Measurements from ENCODE around the gene ELOVL5.
"Not testable (repeated sequence)": the region's sequence is repeated elsewhere in the genome, so short reads cannot be mapped to it uniquely, and the experiment has no call there.

Gene ELOVL5, protein sequence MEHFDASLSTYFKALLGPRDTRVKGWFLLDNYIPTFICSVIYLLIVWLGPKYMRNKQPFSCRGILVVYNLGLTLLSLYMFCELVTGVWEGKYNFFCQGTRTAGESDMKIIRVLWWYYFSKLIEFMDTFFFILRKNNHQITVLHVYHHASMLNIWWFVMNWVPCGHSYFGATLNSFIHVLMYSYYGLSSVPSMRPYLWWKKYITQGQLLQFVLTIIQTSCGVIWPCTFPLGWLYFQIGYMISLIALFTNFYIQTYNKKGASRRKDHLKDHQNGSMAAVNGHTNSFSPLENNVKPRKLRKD

DNA sequence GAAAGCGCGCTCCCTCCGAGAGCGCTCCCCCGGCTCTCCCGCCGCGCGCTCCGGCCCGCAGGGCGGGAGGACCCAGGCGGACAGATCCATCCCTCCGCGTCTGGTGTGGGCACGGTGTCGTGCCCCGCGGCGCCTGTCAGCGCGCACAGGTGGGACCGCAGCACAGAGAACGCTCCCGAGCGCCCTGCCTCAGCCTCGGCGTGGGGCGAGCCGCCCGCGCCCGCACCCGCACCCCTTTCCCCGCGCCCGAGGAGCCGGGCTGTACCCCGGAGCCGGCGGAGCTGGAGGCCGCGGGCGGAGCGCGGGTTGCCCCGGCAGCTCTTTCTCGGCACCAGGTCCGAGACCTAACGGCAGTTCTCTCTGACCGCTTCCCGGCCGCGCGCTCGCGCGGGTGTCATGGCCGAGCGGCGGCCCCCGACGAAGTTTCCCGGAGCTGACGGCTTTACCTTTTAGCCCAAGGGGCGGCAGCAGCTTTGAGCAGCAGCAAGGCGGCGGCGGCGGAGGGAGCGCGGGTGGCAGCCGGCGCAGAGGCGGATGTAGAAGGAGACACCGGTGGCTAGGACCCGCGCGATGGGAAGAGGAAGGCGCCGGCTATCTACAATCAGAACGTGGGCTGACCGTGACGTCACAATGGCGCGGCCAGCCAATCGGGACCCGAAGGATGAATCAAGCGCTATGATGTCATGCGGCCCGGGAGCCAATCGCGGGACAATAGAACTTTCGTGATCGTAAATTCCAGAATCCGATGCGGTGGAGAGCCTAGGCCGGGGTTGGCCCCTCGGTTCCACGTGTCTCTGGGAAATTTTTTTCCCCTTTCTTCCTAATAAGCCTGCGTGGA is at the start of gene ELOVL5:
Gene ELOVL5, minus strand, starts transcription at position 580 of the 838 bp plus-strand sequence. CDS start 53,251 bp downstream, outside the sequence.
- DNase-seq: peak; percentile 87

DNA sequence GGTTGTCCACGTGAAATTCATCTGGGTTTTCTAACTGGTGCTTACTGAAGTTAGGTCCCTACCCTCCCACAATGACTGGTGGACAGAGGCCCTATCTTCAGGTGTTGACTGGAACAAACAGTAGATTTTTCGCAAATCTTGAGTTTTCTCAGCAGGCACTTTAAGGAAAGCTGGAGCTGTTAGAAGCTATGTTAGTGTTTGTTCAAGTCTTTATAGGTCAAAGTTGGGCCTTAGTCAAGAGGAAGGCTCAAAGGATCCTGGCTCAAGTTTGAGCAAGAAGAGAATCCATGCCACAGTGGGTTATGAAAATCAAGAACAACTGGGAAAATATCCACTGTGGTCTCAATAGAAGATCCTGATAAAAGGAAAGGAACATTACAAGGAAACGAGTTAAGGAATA is 48.5 kb upstream of the ELOVL5 start:
- DNase-seq: no peak

DNA sequence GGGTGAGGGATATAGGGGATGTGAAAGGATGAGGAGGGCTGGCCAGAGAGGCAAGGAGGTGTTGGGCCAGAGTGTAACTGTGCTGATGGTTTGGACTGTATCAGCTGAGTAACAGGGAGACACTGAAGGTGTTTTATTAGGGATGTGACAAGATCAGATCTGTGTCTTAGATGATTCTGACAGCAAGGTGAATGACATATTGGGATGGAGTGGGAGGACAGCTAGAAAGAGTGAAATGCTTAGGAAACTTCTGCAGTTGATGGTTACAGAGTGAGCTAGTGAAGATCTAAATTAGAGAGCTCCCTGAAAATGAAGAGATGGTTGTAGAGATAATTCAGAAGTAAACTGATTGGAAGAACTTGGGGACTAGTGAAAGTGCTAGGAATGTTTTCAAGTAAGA is 47.2 kb upstream of the ELOVL5 start:
- DNase-seq: no peak

GRCh38 chr6:53394704-53395103 is 46.0 kb upstream of the ELOVL5 start:
- no peak for DNase-seq

DNA sequence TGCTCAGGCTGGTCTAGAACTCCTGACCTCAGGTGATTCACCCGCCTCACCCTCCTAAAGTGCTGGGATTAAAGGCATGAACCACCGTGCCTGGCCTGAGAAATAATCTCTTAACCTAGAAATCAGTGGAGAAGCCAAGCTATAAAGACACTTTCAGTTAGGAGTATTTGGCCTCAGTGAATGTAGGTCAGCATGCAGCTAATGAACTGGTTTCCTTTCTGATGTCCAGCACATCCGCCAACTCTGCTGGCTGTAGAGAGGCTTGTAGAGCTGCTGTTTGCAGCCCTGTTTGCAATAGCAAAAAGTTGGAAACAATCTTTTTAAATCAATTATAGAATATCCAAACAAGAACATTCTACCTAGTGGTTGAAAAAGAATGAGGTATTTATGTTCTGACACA is 42.4 kb upstream of the ELOVL5 start:
- no peak for DNase-seq

DNA sequence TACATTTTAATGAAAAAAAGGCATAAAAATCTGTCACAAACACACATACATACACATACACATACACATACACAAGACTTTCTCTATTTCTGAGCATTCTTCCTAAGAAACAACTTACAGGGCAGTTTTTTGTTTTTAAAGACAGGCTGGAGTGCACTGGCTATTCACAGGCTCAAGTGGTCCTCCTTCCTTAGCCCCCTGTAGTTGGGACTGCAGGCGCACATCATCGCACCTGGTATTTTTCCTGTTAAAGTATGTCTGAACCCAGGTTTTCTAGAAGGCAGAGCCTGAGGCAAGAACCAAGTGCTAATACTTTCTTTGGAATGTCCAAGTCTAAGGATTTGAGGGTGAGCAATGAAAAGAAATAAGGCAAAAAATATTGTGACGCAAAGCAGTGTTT is 41.3 kb upstream of the ELOVL5 start:
- no peak for DNase-seq

GRCh38 chr6:53388615-53389014 is 39.9 kb upstream of the ELOVL5 start:
- DNase-seq: not testable (repeated sequence)

DNA sequence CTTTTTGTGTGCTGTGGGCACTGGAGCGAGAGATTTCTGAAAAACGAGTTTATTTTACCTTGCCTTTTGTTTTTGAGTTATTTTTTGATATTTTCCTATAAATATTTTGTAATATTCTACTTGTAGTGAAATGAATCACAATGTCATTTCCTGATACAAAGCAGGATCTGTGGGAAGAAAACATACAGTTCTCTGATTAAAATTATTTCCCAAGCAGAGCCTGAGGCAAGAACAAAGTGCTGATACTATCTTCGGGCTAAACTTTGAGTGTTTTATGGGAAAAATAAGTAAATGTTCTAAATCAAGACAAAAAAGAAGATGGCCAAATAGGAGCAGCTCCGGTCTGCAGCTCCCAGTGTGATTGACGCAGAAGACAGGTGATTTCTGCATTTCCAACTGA is 33.7 kb upstream of the ELOVL5 start:
- no peak for DNase-seq

DNA sequence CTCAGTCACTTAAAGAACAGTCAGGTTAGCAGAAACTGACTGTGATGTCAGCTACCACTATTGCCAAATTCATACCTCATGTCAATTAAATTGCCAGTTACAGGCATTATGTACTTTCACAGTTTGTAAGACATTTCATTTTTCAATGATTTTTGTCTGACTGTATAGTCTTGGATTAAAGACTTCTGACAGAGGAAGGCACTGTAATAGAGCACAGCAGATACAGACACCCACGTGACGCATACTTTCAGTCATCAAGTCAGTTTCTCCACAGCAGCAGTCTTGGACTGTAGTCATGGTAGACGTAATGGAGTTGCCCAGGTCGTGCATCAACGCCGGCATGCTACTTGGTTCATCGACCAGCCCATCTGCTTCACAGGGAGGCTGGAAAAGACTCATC is 29.5 kb upstream of the ELOVL5 start:
- DNase-seq: no peak

GRCh38 chr6:53377793-53378192 is 29.0 kb upstream of the ELOVL5 start:
- DNase-seq: no peak

DNA sequence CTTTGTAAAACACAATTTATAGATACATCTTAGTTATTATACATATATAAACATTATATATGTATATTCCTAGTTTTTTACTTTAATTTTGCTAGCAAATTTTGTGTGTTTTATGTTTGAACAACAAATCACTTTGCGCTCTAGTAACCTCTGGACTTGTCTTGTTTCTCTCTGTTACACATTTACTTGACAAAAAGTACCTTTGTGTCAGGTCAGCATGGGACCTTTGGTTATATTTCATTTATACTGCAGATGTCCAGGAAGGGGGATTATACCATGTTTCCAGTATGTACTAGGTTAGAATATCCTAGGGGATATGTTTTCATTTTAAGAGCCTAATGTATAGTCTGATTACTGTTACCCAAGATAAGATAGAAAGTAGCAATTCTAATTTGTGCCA is 28.5 kb upstream of the ELOVL5 start:
- no peak for DNase-seq

GRCh38 chr6:53376661-53377226 is 28.0 kb upstream of the ELOVL5 start:
- DNase-seq: no peak

DNA sequence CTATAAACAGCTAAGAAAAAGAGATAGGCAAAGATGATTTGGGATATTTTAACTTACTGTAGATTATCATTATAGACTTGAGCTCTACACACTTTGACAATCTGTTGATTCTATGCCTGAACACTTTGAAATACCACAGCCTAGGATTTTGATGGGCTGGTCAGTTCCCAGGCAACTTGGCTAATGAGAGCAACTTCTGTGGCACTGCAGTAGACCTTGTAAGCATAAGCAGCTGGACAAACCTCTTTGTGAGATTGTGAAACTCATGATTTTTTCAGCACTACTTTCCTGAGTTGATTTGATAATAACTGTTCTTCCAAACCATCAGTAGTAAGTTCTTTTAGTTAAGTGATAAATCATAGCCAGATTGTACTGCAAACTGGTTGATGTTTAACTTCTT is 27.1 kb upstream of the ELOVL5 start:
- no peak for DNase-seq

- DNase-seq: no peak
These were observed 24.9 kb upstream of the ELOVL5 start for GRCh38 chr6:53373638-53374037.

DNA sequence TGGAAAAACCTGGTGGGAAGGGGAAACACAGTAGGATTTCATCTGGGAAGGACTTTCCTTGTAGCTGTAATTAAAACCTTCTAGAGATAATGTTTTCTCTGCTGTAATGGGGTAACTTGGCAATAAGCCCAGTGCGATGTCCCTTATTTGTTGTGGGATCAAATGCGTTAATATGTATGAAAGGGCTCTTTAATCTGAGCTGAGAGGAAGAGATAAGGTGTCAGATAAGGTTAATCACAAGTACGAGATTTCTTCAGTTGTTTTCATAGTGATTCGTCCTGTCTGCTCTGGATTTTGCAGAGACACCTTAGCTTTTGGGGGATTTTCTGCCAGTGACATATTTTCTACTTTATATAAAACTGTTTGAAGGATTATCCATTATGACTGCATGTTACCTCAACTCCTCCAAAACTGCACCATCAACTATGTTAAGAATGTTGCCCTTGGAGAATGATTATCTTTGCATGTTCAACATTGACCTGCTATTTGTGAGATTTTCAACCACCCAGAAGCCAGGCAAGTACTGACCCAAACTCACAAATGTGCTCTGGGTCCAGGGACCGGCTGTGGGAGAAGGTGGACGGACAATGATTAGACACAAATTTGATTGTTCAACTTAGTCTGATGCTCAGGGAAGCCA is 21.2 kb upstream of the ELOVL5 start:
- no peak for DNase-seq

DNA sequence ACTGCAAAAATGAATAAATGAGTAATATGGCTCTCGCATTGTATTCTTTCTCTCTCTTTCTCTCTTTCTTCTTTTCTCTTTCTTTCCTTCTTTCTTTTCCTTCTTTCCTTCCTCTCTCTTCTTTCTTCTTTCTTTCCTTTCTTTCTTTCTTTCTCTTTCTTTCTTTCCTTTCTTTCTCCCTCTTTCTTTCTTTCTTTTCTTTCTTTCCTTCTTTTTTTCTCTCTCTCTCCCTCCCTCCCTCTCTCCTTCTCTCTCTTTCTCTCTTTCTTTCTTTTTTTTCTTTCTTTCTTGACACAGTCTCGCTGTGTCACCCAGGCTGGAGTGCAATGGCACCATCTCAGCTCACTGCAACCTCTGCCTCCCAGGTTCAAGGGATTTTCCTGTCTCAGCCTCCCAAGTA is 20.3 kb upstream of the ELOVL5 start:
- DNase-seq: no peak

DNA sequence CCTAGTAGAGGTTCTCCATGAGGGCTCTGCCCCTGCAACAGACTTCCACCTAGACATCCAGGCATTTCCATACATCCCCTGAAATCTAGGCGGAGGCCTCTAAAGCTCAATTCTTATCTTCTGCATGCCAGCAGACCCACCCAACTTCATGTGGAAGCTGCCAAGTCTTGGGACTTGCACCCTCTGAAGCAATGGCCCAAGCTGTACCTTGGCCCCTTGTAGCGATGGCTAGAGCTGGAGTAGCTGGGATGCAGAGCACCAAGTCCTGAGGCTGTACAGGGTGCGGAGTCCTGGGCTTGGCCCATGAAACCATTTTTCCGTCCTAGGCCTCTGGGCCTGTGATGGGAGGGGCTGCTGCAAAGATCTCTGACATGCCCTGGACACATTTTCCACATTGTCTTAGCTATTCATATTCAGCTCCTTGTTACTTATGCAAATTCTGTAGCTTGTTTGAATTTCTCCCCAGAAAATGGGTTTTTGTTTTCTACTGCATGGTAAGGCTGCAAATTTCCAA is 17.4 kb upstream of the ELOVL5 start:
- no peak for DNase-seq

DNA sequence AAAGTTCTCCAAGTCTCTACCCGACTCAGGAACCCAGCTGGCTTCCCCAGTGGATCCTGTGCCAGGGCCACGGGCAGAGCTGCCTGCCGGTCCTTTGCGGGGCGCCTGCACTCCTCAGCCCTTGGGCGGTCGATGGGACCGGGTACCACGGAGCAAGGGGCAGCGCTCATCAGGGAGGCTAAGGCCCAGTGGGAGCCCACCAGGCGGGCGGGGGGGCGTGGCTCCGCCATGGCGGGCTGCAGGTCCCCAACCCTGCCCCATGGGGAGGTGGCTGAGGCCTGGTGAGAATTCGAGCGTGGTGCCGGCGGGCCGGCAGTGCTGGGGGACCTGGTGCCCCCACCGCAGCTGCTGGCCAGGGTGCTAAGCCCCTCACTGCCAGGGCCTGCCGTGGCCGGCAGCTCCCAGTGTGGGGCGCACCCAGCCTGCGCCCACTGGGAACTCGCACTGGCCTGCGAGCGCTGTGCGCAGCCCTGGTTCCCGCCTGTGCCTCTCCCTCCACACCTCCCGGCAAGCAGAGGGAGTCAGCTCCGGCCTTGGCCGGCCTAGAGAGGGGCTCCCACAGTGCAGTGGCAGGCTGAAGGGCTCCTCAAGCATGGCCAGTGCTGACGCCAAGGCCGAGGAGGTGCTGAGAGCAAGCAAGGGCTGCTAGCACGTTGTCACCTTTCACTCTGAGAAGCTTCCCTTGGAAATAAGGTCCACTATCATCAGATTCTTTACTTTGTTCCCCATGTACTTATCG is 14.8 kb upstream of the ELOVL5 start:
- DNase-seq: no peak

GRCh38 chr6:53361549-53362031 is 12.8 kb upstream of the ELOVL5 start:
- DNase-seq: no peak

- peak; percentile 61 for DNase-seq
These were observed 11.6 kb upstream of the ELOVL5 start for GRCh38 chr6:53360093-53360912.

GRCh38 chr6:53359843-53360092 is 11.0 kb upstream of the ELOVL5 start:
- DNase-seq: no peak
